ENCODE data around the gene MLX. TPM values are rescaled to one million over a fixed set of nuclear protein-coding genes. Genes with fewer than 3 reads are reported as not detected.
"Not testable (repeated sequence)": the region's sequence is repeated elsewhere in the genome, so short reads cannot be mapped to it uniquely, and the experiment has no call there.

MLX gene
- total and polyA plus RNA-seq, 11 donors: 48.1 to 76.2 (median 57.9) TPM

DNA sequence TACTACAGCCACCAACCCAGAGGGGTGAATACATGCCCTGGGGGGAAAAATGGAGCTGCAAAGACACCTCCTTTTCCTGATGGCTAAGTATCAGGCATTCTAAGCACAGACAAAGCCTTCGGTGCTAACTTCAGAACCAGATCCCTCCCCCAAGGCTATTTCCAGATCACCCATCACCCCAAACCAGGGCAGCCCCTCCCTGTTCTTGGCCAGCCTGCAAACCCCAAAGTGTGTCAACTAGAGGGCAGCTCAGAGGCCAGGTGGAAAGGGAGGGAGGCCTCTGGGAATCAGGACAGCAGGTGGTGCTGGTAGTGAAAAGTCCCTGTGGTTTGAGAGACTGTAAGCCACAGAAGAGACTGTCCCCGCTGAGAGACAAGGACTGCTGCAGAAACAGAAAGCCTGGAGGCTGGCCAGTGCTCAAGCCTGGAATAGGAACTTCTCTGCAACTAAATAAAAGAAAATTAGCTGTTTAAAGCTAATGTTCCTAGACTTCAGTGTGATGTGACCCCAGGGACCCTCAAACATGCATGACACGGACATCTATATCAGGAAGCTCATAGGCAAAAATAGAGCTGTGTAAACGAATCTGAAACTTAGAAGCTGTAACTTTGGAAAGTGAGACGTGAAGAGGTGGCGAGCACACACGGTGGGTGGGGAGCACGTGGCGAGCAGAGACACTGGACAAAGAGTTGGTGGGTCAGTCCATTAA lies 51.7 kb downstream of the MLX start:
- DNase-seq: peak; percentile 64 to 82 (median 69)
- H3K4me1 ChIP-seq: peaks cover 0 to 22% (median 10%) of the 10 kb centered on the region in 12 donors
- H3K36me3 ChIP-seq: peaks cover 0 to 26% (median 23%) of the 10 kb centered on the region in 9 donors
- TF ChIP-seq CTCF (IDR thresholded peaks at IDR 0.05) (peak in 8 of 12 donors; percentile 23 to 59 (median 35)), POLR2A (IDR thresholded peaks at IDR 0.05) (no peak)
- H3K27me3 ChIP-seq: no peaks in the 10 kb centered on the region
- 15 to 30% (median 25%) methylated on average over 9 of the region's 9 CpGs for WGBS, 4 donors
- H3K9me3 ChIP-seq: no peaks in the 10 kb centered on the region
- H3K4me3 ChIP-seq: peak overlapping the region in 5 of 12 donors; percentile 3 to 23 (median 3)
- intact Hi-C loops (cut with DNase I): loop anchor here in 6 of 10 donors (2.0 to 10.0 kb wide), 5 partner anchors 34 to 60 kb away; partner anchors contain the start of genes TUBG2 (in 2 of the 6) and PLEKHH3 (in 1 of the 6)
- peak overlapping the region in 11 of 12 donors; percentile 5 to 83 (median 69) for H3K27ac ChIP-seq
- ATAC-seq: peak; percentile 94 to 97 (median 96)

GRCh38 chr17:42621987-42622386 lies 55.1 kb downstream of the MLX start:
- not testable (repeated sequence) for H3K27me3 ChIP-seq, H3K9me3 ChIP-seq, H3K36me3 ChIP-seq, H3K27ac ChIP-seq, H3K4me3 ChIP-seq, DNase-seq, ATAC-seq
- intact Hi-C loops (cut with DNase I): loop anchor here in 1 of 10 donors (5.0 kb wide), 1 partner anchor 35 kb away; the partner anchor contains the start of gene TUBG2
- WGBS, 4 donors: 89 to 92% (median 90%) methylated on average over 3 of the region's 3 CpGs
- H3K4me1 ChIP-seq: peaks cover 0 to 22% (median 10%) of the 10 kb centered on the region in 12 donors

Other genes starting within 250 kb of the MLX start
- gene STAT3, start 178.7 kb upstream of the MLX start, total RNA-seq: 100 to 1,000 TPM; 111 to 614 (median 148) TPM
- gene STAT3, start 178.7 kb upstream of the MLX start, polyA plus RNA-seq: 100 to 1,000 TPM in 1 of 2 donors, 10 to 100 TPM in 1; 36.0 to 152 TPM
- 100 to 1,000 TPM; 195 to 318 (median 253) TPM for gene CAVIN1, start 143.8 kb upstream of the MLX start, total RNA-seq
- 100 to 1,000 TPM; 140 to 281 TPM for gene CAVIN1, start 143.8 kb upstream of the MLX start, polyA plus RNA-seq
- 10 to 100 TPM; 30.3 to 65.9 (median 35.9) TPM for gene ATP6V0A1, start 108.2 kb upstream of the MLX start, total RNA-seq
- gene ATP6V0A1, start 108.2 kb upstream of the MLX start, polyA plus RNA-seq: 10 to 100 TPM; 24.3 to 40.6 TPM
- 10 to 100 TPM in 8 of 9 donors, 1 to 10 TPM in 1; 8.4 to 22.0 (median 12.5) TPM for gene NAGLU, start 30.9 kb upstream of the MLX start, total RNA-seq
- 10 to 100 TPM; 10.4 to 19.1 TPM for gene NAGLU, start 30.9 kb upstream of the MLX start, polyA plus RNA-seq
- gene HSD17B1, start 14.2 kb upstream of the MLX start, total RNA-seq: 1 to 10 TPM in 3 of 9 donors, under 1 TPM in 5, not detected in 1; 0.32 to 1.7 (median 0.97) TPM
- gene HSD17B1, start 14.2 kb upstream of the MLX start, polyA plus RNA-seq: 1 to 10 TPM; 1.2 to 1.8 TPM
- 10 to 100 TPM; 24.3 to 50.4 (median 33.2) TPM for gene COASY, start 5.0 kb upstream of the MLX start, total RNA-seq
- gene COASY, start 5.0 kb upstream of the MLX start, polyA plus RNA-seq: 10 to 100 TPM; 37.5 to 59.1 TPM
- 1 to 10 TPM in 7 of 9 donors, under 1 TPM in 2; 0.71 to 4.1 (median 2.0) TPM for gene PSMC3IP, start 10.6 kb downstream of the MLX start, total RNA-seq
- gene PSMC3IP, start 10.6 kb downstream of the MLX start, polyA plus RNA-seq: 1 to 10 TPM; 2.1 to 2.9 TPM
- 10 to 100 TPM; 21.3 to 39.0 (median 28.3) TPM for gene RETREG3, start 42.3 kb downstream of the MLX start, total RNA-seq
- gene RETREG3, start 42.3 kb downstream of the MLX start, polyA plus RNA-seq: 10 to 100 TPM; 12.2 to 16.8 TPM
- 10 to 100 TPM; 31.5 to 80.1 (median 49.3) TPM for gene TUBG1, start 42.6 kb downstream of the MLX start, total RNA-seq
- 100 to 1,000 TPM in 1 of 2 donors, 10 to 100 TPM in 1; 46.4 to 112 TPM for gene TUBG1, start 42.6 kb downstream of the MLX start, polyA plus RNA-seq
- 10 to 100 TPM; 11.0 to 28.2 (median 16.7) TPM for gene TUBG2, start 92.2 kb downstream of the MLX start, total RNA-seq
- 10 to 100 TPM in 1 of 2 donors, 1 to 10 TPM in 1; 8.6 to 15.3 TPM for gene TUBG2, start 92.2 kb downstream of the MLX start, polyA plus RNA-seq
- gene PLEKHH3, start 109.9 kb downstream of the MLX start, total RNA-seq: 10 to 100 TPM; 17.8 to 25.9 (median 23.6) TPM
- gene PLEKHH3, start 109.9 kb downstream of the MLX start, polyA plus RNA-seq: 10 to 100 TPM; 19.5 to 19.9 TPM
- 1 to 10 TPM; 1.2 to 3.1 (median 2.1) TPM for gene CCR10, start 114.7 kb downstream of the MLX start, total RNA-seq
- gene CCR10, start 114.7 kb downstream of the MLX start, polyA plus RNA-seq: 1 to 10 TPM; 1.1 to 2.1 TPM
- 10 to 100 TPM in 1 of 9 donors, 1 to 10 TPM in 8; 1.3 to 17.9 (median 3.1) TPM for gene CNTNAP1, start 115.4 kb downstream of the MLX start, total RNA-seq
- 1 to 10 TPM; 2.2 to 4.3 TPM for gene CNTNAP1, start 115.4 kb downstream of the MLX start, polyA plus RNA-seq
- 10 to 100 TPM; 29.7 to 50.2 (median 41.5) TPM for gene EZH1, start 177.9 kb downstream of the MLX start, total RNA-seq
- 10 to 100 TPM; 18.8 to 23.8 TPM for gene EZH1, start 177.9 kb downstream of the MLX start, polyA plus RNA-seq
- 10 to 100 TPM; 31.2 to 58.3 (median 39.7) TPM for gene RAMP2, start 194.1 kb downstream of the MLX start, total RNA-seq
- 10 to 100 TPM; 33.1 to 82.0 TPM for gene RAMP2, start 194.1 kb downstream of the MLX start, polyA plus RNA-seq
- gene VPS25, start 206.3 kb downstream of the MLX start, total RNA-seq: 10 to 100 TPM; 32.7 to 50.4 (median 37.9) TPM
- 10 to 100 TPM; 33.1 to 88.4 TPM for gene VPS25, start 206.3 kb downstream of the MLX start, polyA plus RNA-seq
- gene WNK4, start 213.5 kb downstream of the MLX start, total RNA-seq: 1 to 10 TPM in 1 of 9 donors, not detected in 8; 1.2 TPM
- not detected for gene WNK4, start 213.5 kb downstream of the MLX start, polyA plus RNA-seq
- gene COA3, start 231.6 kb downstream of the MLX start, total RNA-seq: 10 to 100 TPM; 56.2 to 97.1 (median 71.8) TPM
- 100 to 1,000 TPM; 110 to 136 TPM for gene COA3, start 231.6 kb downstream of the MLX start, polyA plus RNA-seq
- gene CNTD1, start 231.8 kb downstream of the MLX start, total RNA-seq: not detected
- gene CNTD1, start 231.8 kb downstream of the MLX start, polyA plus RNA-seq: under 1 TPM; 0.10 to 0.38 TPM

All from heart left ventricle (tissue), 16 donors.